ENCODE measurements around the gene FER1L5.

DNA sequence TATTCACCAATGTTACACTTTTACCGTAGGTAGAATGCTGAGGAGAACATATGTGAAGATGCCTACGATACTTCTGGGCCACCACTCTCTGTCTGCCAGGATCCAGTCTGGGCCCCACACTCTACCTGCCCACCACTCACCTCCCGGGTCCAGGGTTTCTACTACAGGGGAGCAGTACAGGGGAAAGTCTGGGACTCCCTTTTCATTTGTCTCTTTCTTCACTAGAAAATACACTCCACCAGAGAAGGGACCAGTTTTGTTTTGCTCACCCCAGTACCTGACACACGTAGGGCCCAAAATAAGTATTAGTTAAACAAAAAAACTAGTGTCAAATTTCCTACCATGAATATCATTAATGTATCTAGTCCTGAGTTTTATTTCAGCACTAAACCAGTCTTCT is 25.6 kb upstream of the FER1L5 start:
- TF ChIP-seq, protein P1, sequence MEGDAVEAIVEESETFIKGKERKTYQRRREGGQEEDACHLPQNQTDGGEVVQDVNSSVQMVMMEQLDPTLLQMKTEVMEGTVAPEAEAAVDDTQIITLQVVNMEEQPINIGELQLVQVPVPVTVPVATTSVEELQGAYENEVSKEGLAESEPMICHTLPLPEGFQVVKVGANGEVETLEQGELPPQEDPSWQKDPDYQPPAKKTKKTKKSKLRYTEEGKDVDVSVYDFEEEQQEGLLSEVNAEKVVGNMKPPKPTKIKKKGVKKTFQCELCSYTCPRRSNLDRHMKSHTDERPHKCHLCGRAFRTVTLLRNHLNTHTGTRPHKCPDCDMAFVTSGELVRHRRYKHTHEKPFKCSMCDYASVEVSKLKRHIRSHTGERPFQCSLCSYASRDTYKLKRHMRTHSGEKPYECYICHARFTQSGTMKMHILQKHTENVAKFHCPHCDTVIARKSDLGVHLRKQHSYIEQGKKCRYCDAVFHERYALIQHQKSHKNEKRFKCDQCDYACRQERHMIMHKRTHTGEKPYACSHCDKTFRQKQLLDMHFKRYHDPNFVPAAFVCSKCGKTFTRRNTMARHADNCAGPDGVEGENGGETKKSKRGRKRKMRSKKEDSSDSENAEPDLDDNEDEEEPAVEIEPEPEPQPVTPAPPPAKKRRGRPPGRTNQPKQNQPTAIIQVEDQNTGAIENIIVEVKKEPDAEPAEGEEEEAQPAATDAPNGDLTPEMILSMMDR (conservative IDR thresholded peaks at IDR 0.05 in 1 of 2, IDR thresholded peaks at IDR 0.05 in 1 of 2; ENCODE audit: low read depth in 1 of 2, low read length in 2 of 2): no peak
- no peak for TF ChIP-seq EZH2 (IDR thresholded peaks at IDR 0.05; ENCODE audit: low read length, missing control alignments)

Measured in fibroblast of lung (primary cell).